ENCODE measurements around the gene ALCAM.

GRCh38 chr3:105399062-105399461, 32.4 kb downstream of the ALCAM start:
- TF ChIP-seq, protein P1, sequence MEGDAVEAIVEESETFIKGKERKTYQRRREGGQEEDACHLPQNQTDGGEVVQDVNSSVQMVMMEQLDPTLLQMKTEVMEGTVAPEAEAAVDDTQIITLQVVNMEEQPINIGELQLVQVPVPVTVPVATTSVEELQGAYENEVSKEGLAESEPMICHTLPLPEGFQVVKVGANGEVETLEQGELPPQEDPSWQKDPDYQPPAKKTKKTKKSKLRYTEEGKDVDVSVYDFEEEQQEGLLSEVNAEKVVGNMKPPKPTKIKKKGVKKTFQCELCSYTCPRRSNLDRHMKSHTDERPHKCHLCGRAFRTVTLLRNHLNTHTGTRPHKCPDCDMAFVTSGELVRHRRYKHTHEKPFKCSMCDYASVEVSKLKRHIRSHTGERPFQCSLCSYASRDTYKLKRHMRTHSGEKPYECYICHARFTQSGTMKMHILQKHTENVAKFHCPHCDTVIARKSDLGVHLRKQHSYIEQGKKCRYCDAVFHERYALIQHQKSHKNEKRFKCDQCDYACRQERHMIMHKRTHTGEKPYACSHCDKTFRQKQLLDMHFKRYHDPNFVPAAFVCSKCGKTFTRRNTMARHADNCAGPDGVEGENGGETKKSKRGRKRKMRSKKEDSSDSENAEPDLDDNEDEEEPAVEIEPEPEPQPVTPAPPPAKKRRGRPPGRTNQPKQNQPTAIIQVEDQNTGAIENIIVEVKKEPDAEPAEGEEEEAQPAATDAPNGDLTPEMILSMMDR (IDR thresholded peaks at IDR 0.05; ENCODE audit: poor library complexity, severe bottlenecking), result no peak
- TF ChIP-seq EZH2 (IDR thresholded peaks at IDR 0.05; ENCODE audit: borderline replicate concordance, insufficient read depth, low read length, poor library complexity, severe bottlenecking), result no peak

All from neural cell (in vitro differentiated cells).